Keratinocyte (primary cell): ENCODE results near the gene DENND1A.

ENCODE experiments used
- CTCF ChIP-seq, 3 experiments: IDR thresholded peaks in 1 of 3; conservative IDR thresholded peaks in 1 of 3; optimal IDR thresholded peaks in 1 of 3; 2 replicates in 2 of 3; 3 replicates in 1 of 3; pipeline versions ENCODE3 to v1.5.1; 2011; ENCODE audit warnings: low read length in 3 of 3, mild to moderate bottlenecking in 3 of 3, moderate library complexity in 2 of 3, control low read depth in 1 of 3, inconsistent platforms in 1 of 3; ENCODE audit not compliant: insufficient read depth in 2 of 3; ENCODE audit errors: extremely low read depth in 1 of 3
- EZH2 ChIP-seq: IDR thresholded peaks from one replicate; pipeline ENCODE4 v1.6.1; 2012; ENCODE audit warnings: inconsistent platforms, mild to moderate bottlenecking, low read length, moderate library complexity

DNA sequence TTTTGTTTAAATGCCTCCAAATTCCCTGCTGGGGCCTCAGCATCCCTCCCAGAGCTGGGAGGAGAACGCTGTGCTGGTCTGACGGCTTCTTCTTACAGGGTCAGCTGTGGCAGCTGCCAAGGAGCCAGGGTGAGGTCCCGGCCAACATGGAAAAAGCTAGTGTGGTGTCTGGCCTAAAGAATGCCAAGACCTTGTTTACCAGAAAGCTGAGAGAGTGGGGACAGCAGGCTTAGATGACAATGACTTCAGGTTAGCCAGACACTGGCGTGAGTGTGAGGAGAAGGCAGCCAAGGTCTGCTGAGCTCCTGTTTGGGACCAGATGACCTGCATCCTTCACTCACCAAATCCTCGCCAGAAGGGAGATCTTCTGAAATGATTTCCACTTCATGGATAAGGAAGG is 461.4 kb downstream of the DENND1A start:
- no peak for TF ChIP-seq CTCF (optimal IDR thresholded peaks at IDR 0.05 in 1 of 3, IDR thresholded peaks at IDR 0.05 in 1 of 3, conservative IDR thresholded peaks at IDR 0.05 in 1 of 3; ENCODE audit: extremely low read depth in 1 of 3, insufficient read depth in 2 of 3, low read length in 3 of 3)
- TF ChIP-seq EZH2, result no peak
